NCI-H510A treated with DMSO at 0.1 percent for 48 hours (cell line): ENCODE results near the gene ZFYVE28.

Experiments used
- DNase-seq: peaks from one replicate; lab custom pipeline; 2025; lab: John Stamatoyannopoulos, UW

ZFYVE28 gene

DNA sequence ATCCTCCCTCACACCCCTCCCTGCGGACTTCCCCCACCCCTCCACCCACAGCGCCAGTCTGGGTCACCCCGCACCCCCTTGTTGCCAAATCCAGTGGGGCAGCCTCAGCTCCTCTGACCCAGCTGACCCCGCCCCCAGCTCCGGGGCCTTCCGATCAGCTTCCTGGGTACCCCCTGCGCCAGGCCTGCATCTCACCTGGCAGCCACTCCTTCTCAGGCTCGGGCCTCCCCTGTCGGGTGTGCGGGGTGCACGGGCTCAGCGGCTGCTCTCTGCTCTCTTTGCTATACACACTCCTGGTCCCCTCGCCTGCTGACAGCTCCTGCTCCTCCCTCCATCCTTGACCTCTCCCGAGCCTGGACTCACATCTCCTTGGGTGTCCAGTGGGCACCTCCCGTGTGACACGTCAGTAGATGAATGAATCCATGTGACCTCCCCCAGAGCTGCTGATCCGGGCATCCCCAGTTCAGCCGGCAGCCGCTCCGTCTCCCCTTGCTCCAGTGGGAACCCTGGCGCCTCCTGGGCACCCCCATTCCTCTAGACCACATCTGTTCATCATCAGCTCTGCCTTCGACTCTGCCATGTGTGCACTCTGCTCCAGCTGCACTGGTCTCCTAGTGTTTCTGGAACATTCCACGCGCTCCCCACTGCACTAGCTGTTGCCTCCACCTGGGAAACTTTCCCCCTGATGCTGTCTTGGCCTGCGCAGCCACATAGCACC is 10.2 kb upstream of the ZFYVE28 start:
- DNase-seq: no peak

DNA sequence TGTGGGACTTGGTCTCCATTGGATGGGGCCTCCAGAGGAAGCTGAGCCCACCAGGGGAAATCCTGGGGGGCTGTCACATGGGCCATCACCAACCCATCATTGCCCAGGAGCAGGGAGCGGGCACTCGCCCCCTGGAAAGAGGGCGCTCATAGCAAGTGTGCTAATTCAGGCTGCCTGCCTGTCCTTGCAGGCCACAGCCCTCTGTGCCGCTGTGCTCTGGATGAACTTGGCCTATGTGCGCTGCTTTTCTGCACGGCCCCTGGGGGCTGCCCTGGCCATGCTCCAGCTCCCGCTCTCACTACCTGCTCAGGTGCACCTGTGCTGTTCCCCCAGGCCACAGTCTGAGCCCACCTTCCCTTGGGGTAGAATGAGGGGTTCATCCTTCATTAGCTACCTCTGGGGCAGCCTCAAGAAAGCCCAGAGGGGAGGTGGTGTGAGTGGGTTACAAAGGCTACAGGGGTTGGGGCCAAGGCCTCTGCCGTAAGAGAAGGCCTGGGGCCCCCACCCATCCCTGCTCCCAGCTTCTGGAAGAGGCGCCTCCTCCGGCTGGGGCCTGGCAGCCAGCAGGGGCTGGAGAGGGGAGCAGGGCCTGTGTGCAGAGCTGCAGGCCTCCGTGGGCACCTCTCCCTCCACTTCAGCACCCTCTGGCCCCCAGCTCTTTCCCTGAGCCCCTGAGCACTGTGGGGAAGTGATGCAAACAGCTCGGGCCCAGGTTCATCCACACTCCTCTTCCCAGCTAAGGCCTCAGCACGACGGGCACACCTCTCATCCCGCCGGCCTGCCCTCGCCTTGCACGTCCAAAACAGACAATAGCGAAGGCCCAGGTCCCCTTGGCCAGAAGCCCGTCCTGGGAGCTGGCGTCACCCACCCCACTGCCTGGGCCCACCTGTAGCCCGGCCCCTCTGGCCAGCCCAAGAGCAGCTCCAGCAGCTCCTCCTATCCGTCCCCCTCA is 9.2 kb upstream of the ZFYVE28 start:
- DNase-seq: no peak

DNA sequence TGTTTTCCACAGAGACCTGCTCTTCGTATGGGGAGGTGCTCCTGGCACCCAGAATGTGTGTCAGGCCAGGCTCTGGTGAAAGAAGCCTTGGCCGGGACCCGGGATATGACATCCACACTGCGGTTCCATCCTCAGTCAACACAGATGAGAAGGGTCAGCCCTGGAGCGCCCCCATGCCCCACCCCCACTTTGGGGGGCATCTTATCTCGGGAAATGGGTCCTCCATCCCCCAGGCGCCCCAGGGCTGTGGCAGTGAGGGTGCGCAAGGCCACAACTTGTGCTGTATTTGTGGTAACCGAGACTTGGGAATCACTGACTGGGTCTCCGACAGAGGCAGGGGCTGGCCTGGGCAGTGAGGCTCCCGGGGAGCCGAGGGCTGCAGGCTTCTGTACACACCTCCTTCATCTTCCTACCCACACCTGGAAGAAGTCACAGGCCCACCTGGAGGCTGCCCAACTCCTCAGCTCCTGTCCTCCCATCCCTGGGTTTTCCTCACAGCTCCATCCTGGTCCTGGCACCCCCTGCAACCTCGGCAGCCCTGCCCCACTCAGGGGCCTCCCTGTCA is 8.3 kb upstream of the ZFYVE28 start:
- DNase-seq: no peak

DNA sequence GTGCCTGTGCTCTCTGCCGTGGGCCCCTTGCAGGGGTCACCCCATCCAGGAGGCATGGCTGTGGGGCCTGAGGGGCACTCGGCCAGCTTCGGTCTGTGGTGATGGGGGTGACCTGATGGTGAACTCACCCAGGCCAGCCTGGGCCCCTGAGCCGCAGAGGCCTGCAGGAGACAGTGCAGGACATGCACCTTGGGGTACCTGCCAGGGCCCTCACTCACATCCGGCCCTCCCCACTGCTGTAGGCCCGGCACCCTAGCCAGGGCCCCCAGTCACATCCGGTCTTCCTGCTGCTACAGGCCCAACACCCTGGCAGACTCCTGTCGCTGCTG is 7.6 kb upstream of the ZFYVE28 start:
- no peak for DNase-seq

DNA sequence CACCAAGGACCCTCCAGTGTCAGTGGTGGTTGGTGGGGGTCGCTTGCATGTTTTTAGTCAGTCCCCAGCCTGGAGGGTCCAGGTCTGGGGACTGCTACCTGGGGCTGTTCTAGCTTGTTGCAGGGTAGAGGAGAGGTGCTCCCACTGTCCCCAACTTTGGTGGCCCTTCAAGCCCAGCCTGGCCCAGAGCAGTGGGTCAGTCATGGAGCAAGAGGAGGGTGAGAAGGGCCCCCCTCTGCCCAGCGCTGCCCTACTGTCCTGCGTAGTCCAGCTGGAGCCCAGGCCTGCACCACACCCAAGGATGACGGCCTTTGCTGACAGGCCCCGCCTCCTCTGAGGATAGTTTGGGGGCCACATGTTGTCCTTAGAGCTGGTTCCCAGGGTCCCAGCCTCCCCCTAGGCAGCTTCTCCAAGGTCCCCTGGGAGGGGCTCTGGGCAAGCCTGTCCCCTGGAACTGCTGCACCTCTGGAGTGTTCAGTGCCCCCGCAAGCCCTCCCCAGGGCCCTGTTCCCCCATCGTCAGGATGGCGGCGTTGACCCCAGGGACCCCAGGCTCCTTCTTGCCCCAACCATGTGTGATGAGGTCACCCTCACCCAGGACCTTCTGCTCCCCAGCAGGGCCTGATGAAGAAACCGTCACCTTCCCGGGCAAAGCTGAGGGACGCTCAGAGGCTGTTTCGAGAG is 7.1 kb upstream of the ZFYVE28 start:
- DNase-seq: no peak

DNA sequence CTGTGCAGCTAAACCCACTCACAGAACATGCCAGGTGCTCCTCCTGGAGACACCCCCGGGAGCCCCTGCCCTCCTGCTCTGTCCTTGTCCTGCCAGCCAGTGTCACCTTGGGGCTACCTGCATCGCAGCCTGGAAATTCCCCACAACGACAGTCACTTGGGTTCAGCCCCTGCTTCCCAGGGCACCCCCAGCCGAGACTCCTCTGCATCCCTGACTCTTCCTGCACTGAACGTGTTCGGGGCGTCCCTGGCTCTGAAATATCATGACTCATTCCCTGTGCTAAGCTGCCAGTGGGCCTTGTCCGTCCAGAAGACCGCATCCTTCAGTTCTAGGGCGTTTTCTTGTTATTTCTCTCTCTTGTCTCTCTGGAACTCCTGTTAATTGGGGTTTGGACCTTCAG is 6.1 kb upstream of the ZFYVE28 start:
- no peak for DNase-seq

DNA sequence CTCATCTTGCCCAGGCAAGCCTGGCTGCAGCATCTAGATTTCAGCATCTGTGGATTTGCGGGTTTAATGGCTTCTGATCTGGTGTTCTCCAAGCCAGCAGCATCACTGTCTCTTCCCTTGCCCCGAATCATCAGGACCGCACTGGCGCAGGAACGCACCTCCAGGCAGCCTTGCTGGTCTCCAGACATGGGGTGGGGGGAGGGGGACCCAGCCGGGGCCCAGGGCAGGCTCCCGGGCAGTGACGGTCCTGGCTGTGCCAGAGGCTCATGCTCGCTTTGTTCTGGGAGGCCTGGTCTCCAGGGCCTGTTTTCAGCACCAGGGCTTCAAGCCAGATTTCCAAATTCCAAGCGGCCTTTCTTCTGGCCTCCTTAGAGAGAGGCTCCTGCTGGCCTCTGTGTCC is 5.2 kb upstream of the ZFYVE28 start:
- no peak for DNase-seq

DNA sequence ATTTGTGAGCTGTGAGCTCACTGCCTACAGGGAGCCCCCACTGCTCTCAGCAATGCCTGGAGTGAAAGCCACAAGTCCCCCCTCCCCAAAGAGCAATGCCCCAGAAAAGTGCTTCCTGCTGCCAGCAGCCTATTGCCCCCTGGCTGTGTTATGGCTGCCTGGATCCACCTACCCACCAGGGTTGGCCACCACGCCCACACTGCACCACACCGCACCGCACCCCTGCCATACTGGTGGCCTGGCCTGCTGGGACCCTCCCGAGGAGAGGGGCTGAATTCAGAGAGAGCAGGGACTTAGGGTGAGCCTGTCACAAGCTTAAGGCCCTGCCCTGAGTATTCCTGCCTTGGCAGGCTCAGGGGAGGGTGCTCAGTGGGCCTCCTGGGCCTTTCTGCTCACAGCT is 4.6 kb upstream of the ZFYVE28 start:
- no peak for DNase-seq

DNA sequence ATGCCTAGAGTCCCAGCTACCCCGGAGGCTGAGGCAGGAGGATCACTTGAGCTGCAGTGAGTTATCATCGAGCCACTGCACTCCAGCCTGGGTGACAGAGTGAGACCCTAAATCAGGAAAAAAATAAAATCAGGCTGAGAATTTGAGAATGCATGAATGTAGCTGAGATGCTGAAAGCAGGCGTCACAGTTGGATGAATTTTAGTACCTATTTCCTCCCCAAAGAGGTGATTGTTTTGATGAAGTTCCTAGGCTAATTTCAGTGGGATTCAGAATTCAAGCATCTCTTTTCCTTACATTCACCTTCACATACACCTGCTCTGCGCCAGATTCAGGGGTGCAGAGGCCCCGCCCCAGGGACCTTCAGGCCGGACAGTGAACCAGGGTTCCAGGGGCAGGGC is 3.5 kb upstream of the ZFYVE28 start:
- no peak for DNase-seq

DNA sequence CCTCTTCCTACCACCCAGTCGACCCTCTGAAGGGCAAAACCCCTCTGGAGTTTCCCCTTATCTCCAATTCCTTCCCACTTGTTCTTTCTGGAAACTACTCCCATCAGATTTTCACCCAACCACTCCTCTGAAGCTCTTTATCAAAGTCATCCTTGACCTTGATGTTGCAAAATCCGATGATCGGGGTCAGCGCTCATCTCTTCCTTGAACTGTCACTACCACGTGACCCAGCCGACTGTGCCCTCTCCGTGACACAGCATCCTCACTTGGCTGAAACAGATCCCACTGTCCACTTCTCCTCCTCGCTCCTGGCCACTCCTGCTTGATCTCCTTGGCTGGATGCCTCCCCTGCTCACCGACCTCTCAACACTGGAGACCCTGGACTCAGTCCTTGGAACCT is 1.4 kb upstream of the ZFYVE28 start:
- no peak for DNase-seq

DNA sequence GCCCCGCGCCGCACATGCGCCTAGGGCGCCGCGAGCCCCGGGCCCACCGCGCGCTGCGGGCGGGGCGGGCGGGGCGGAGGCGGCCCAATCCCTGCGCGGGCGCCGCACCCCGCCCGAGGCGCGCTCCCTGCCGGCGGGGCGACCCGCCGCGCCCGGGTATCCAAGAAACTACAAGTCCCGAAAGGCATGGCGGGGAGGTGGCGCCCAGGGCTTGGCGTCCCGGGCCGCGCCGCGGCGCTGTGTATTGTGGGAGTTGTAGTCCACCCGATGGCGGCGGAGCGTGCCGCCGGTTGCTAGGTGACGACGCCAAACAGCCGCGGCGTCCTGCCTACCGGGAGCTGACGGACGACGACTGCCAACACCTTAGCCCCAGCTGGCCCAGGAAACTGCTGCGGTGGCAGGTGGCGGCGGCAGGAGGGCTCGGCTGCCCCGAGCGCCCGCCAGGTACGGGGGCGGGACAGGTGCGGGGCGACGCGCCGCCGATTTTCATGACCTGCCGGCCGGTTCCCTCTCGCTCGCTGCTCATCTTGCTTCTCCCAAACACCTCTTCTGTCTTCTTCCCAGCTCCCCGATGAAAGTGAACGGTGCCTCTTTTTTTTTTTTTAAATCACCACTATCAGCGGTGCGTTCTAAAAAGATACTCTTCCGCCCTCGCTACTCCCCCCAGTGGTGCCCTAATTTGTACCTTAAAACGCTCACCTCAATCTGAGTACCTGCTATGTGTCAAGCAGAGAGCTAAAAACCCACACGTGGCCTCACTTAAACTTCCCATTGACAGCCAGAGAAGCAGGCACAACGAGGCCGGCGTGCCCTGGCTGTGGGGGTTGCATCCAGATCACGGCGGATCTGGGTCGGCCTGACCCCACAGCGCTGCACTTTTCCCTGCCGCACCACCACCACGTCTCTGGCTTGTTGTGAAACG is 466 bp upstream of the ZFYVE28 start, which contains the start of gene CFAP99:
Gene CFAP99 (plus strand): TSS at position 306 of the 922 bp plus-strand sequence.
- peak; percentile 85 for DNase-seq

DNA sequence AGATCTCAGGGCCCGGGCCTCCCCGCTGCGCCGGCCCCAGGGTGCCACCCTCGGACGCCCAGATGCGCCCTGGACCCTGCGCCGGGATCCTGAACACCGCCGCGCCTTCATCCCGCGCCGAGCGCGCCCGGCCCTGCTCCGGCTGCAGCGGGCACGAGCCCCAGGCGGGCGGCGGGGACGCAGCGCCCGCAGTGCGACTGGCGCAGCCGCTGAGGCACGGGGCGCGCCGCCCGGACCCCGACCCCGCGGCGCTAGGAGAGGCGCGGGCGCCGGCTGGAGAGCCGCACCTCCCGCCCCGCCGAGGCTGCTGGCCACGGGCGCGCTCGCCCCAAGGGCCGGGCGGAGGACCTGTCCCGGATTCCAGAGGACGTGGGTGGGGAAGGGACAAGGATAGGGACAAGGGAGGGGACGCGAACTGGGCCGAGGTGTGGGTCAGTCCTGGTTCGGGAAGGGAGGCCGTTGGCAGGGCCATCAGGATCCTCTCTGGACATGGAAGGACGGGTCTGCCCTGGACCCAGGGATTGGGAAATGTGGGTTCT is 1.1 kb downstream of the ZFYVE28 start:
- DNase-seq: no peak

DNA sequence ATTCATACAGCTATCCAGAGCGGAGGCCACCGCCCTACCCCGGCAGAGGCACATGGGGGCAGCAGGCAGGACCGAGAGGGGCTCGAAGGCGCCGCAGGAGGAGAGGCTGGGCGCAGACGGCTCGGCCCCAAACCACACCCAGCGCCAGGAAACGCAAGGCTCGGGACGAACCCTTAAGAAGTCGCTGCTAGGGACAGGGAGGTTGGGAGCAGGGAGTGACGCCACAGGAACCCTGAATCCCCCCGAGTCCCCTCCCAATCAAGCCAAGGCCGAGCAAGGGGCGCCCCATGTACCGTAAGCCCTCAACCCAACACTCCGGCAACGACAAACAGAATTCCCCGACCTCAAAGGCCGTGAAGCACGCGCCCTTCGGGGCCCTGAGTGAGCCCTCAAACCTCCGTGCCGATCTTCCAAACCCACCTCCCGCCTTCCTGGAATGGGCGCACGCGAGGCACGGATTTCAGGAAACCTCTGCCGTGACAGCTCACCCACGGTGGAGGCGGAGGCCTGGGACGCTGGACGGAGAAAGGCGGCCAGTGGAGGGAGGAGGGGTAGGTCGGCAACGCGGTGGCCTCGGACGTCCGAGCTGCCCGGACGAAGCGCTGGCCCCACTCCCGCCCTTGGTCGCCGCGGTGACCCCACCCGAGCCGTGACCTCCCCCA is 1.8 kb downstream of the ZFYVE28 start:
- DNase-seq: no peak

DNA sequence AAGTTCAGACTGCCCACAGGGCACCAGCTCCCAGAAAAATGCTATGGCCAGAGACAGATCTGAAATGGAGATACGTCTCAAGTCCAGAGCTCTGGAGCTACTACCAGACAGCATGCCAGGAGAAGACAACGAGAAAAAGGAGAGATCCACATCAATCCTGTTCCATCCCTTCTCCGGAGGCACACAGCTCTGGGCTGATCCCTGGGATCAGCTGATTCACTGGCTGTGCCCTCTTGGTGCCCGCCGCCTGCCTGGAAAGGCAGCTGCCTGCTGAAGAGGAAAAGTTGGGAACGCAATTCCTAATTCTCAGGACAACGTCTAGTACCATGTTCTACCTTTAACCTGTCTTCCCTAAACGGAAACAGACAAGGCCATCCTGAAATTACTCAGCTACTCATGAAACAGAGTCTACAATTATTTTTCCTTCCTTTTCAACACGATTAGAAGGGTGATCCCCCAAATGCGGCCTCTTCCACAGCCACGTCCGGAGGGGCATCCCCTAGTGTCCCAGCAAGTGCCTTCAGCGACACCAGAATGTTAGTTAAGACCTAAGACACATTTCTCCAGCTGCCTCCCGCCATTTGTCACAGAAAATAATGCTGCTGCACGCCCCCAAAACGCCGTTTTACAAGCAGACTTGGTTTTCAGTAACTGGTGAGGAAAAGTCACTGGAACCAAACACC is 2.4 kb downstream of the ZFYVE28 start:
- no peak for DNase-seq

DNA sequence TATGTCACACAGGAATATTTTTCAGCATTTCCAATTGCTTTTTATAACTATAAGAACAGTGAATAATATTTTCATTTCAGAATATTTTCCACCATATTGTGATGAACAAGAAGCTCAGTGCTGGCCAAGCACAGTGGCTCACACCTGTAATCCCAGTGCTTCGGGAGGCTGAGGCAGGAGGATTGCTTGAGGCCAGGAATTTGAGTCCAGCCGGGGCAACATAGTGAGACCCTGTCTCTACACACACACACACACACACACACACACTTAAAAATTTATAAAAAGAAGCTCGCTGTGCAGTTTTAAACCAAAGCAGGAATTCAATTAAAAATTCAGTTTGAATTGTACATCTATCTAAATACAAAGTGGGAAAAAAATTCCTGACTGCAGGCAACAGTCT is 3.2 kb downstream of the ZFYVE28 start:
- no peak for DNase-seq

DNA sequence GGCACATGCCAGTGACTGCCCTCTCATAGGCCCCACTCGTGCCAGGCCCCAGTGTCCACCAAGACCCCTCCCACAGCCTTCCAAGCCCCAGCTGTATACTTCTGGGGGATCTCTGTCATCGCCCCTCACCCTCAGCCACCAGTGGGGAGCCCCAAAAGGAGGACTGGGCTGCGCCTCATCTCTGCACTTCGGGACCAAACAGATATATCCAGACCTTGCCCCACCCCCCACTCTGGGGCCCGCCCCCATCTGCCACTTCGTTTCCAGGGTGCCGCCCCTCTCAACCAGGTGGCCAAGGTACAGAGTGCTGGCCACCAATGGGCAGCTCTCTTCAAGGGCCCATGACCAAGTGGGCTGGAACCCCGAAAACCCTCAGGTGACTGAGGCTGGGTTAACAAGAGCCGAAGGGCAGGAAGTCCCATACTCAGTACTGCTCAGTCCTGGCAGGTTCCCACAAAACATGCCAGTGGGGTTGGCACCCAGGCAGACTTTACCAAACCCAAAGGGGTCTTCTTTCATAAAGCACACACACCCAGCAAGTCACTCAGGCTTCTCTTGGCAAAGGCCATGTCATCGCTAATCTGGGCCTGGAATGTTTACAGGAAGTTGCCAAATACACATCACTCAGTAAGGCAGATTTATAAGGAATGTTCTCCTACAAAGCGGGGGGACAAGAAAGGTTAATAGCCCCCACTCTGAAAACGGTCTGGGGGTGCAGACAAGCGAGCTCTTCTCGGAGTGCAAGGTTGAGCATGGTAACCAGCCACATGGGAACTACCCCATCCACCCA is 4.4 kb downstream of the ZFYVE28 start:
- no peak for DNase-seq

DNA sequence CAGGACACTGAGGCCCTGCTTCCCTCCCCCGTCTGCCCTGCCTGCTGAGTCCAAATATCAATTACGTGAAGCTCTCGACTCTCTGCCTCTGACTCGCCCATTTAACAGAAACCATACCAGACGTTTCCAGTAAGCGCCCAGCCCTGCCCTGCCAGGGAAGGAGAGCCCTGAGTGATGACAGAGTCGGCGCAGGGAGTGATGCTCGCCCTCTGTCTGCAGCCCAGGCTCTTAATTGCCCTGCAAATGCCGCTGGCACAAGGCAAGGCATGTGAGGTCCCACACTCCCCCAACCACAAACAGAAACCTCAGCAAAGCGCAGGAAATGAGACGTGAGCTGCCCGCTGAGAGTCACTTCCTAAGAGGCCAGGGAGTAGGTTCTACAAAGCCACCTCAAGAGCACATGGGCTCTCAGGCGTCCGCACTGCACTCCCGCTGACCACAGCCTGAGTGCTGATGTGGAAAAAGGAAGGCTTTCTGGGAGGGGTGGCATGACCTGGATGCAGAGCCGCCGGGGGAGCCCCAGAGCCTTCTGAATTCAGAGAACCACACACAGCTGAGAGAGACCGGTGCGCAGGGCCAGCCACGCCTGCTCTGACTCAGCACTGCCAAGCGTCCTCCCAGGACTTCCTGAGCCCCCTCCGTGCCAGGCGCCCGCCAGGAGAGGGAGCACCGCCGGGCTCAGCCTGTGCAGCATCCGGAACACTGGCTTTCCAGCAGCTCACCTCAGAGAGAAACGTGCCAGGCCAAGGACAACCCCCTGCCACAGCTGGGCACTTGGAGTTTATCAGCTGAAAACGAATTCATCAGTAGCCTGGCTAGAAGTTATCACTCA is 5.3 kb downstream of the ZFYVE28 start:
- peak; percentile 81 for DNase-seq

DNA sequence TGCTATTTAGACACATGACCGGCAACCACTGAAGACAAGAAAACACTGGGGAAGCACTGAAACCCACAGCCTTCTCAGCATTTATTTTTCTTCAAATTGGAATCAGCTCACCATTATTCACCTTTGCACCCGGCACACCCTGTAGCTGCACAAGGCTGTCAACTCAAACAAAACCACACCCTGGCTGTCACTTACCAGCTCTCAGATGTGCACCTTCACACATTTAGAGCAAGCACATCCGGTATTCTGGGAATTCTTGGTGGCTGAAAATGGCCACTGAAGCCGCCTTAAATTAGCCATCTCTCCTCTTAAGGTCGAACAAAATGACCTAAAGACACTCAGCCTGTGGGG is 5.9 kb downstream of the ZFYVE28 start:
- DNase-seq: peak; percentile 56
